Measurements from ENCODE around the gene CEP295NL.

DNA sequence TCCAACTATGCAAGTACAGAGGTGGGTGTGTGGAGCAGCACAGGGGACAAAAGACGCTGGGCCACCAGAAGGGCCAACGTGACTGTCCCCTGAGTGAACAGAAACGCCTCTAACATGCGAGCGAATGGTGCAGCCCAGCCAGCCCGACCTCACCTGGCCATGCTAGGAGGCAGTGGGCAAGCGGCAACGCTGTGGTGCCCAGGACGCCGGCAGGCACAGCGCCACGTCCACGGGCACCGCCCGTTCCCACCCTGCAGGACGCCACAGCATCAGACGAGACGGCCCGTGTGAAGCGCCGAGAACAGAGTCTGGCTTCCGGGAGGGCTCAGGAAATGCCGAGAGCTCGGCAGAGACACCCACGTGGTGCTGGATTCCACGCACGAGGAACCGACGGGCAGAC is 2.2 kb downstream of the CEP295NL start:
- no peak for TF ChIP-seq EZH2 (optimal IDR thresholded peaks at IDR 0.05; ENCODE audit: low read depth, low read length)
- TF ChIP-seq, protein P1, sequence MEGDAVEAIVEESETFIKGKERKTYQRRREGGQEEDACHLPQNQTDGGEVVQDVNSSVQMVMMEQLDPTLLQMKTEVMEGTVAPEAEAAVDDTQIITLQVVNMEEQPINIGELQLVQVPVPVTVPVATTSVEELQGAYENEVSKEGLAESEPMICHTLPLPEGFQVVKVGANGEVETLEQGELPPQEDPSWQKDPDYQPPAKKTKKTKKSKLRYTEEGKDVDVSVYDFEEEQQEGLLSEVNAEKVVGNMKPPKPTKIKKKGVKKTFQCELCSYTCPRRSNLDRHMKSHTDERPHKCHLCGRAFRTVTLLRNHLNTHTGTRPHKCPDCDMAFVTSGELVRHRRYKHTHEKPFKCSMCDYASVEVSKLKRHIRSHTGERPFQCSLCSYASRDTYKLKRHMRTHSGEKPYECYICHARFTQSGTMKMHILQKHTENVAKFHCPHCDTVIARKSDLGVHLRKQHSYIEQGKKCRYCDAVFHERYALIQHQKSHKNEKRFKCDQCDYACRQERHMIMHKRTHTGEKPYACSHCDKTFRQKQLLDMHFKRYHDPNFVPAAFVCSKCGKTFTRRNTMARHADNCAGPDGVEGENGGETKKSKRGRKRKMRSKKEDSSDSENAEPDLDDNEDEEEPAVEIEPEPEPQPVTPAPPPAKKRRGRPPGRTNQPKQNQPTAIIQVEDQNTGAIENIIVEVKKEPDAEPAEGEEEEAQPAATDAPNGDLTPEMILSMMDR (IDR thresholded peaks at IDR 0.05; ENCODE audit: low read length): no peak

All from MM.1S (cell line).